Heart right ventricle (tissue), 16 donors: Measurements from ENCODE around the gene CFL2. TPM values are rescaled to one million over a fixed set of nuclear protein-coding genes. Genes with fewer than 3 reads are reported as not detected.

Experiments used
- ATAC-seq, 8 donors: fragments of 200-7000 bp; cut with Tn5 transposase; one replicate each; pipeline ENCODE4 v1.9.1; 2020; ENCODE audit warnings: mild to moderate bottlenecking in 8 of 8, moderate library complexity in 8 of 8, moderate number of reproducible peaks in 1 of 8
- DNase-seq, 2 donors: peaks; one replicate each; pipeline ENCODE4 v3.0.0-alpha.2; 2020
- H3K27ac ChIP-seq, 10 donors: fragments of 200-600 bp; sonication (generic) in 2 of 10; one replicate each; pipeline versions ENCODE4 v1.5.0 to v1.8.0; 2020 to 2022; ENCODE audit warnings: mild to moderate bottlenecking in 3 of 10
- H3K27me3 ChIP-seq, 7 donors: fragments of 200-600 bp; one replicate each; pipeline ENCODE4 v1.8.0; 2021 to 2022; ENCODE audit warnings: mild to moderate bottlenecking in 2 of 7
- H3K36me3 ChIP-seq, 9 donors: fragments of 200-600 bp; sonication (generic) in 1 of 9; one replicate each; pipeline versions ENCODE4 v1.5.0 to v1.8.0; 2020 to 2022; ENCODE audit warnings: mild to moderate bottlenecking in 2 of 9
- H3K4me1 ChIP-seq, 9 donors: fragments of 200-600 bp; sonication (generic) in 1 of 9; one replicate each; pipeline versions ENCODE4 v1.5.0 to v1.8.0; 2020 to 2022; ENCODE audit warnings: mild to moderate bottlenecking in 4 of 9
- H3K4me3 ChIP-seq, 10 donors: fragments of 200-600 bp; sonication (generic) in 2 of 10; one replicate each; pipeline versions ENCODE4 v1.5.0 to v1.8.0; 2020 to 2022; ENCODE audit warnings: mild to moderate bottlenecking in 7 of 10, moderate library complexity in 2 of 10
- H3K9me3 ChIP-seq, 11 donors: fragments of 200-600 bp in 10 of 11; sonication (generic) in 2 of 11; one replicate each; pipeline versions ENCODE4 v1.5.0 to v1.8.0; 2013 to 2022; ENCODE audit warnings: mild to moderate bottlenecking in 2 of 11, control low read depth in 1 of 11, moderate library complexity in 1 of 11
- WGBS, 2 donors: extraction: QIAGEN DNeasy Blood & Tissue Kit; methylation state at CpG; one replicate each; pipeline ENCODE4 v1.1.7; 2013; ENCODE audit warnings: inconsistent platforms in 1 of 2; 5-methylcytosine and 5-hydroxymethylcytosine counted together
- intact Hi-C, 10 donors: fragments of 100-400 bp; cut with DNase I; formaldehyde crosslinking; loops; one replicate each; pipeline versions ENCODE4 v1.11.1 to v1.14.2; 2022
- polyA plus RNA-seq, 2 donors: library from polyadenylated mRNA; stranded (reverse); fragments of 200-250 nt; gene quantifications; one replicate each; pipeline ENCODE4 v1.2.3, GENCODE V29; 2013
- total RNA-seq, 10 donors: library from RNA; stranded (reverse); fragmentation: NEBNext Ultra II Directional in 3 of 10; extraction: Animal tissue kit (Norgen Biotek cat#: 25700) in 3 of 10; gene quantifications; one replicate each; pipeline versions ENCODE4 v1.2.1 to v1.2.4, GENCODE V29; 2021 to 2023
- TF ChIP-seq, protein P1 (sequence below), 9 donors: fragments of 200-600 bp; sonication (generic) in 2 of 9; IDR thresholded peaks; one replicate each; pipeline versions ENCODE4 v1.5.0 to v1.8.0; 2021 to 2022; ENCODE audit warnings: antibody characterized with exemption in 9 of 9, mild to moderate bottlenecking in 5 of 9, moderate library complexity in 1 of 9
- donor health status: Arrhythmogenic right ventricular cardiomyopathy.
- donor health status: ischemic (EF 13 %, LVEDD 7.1; RV severe dilation, severe dysfunction).
- donor health status: healthy with polysubstance abuse.
- donor health status: DM: no; HTN: yes; CAD: no.
- donor health status: DM: no; HTN: no; CAD: no.
- donor health status: ischemic (EF 25% LVEDD 6.9; RV normal size, moderate dysfunction).
- donor health status: ischemic (EF 25% LVEDD 5.7; RV mildly dilated, moderate dysfunction).
- donor health status: healthy.
- donor health status: DM: yes; HTN: yes; CAD: no.
- donor health status: Ischemic cardiomyopathy.
- donor health status: ischemic (EF 35%, LVEDD 5.7; RV mildly dilated, moderate dysfunction).
- donor health status: nonischemic (EF 11% LVEDD 7.7; RV severe dilation, severe dysfunction).
- donor health status: DM: yes; HTN: yes; CAD: no.
- donor health status: PGD.
- donor health status: ischemic (EF 29% LVEDD 5.4; RV normal size, mild dysfunction).
- donor health status: nonischemic (EF 23%, LVEDD 6.1; RV moderate dilation, normal function).

The CFL2 gene
- total and polyA plus RNA-seq, 12 donors = 154 to 918 (median 530) TPM

DNA sequence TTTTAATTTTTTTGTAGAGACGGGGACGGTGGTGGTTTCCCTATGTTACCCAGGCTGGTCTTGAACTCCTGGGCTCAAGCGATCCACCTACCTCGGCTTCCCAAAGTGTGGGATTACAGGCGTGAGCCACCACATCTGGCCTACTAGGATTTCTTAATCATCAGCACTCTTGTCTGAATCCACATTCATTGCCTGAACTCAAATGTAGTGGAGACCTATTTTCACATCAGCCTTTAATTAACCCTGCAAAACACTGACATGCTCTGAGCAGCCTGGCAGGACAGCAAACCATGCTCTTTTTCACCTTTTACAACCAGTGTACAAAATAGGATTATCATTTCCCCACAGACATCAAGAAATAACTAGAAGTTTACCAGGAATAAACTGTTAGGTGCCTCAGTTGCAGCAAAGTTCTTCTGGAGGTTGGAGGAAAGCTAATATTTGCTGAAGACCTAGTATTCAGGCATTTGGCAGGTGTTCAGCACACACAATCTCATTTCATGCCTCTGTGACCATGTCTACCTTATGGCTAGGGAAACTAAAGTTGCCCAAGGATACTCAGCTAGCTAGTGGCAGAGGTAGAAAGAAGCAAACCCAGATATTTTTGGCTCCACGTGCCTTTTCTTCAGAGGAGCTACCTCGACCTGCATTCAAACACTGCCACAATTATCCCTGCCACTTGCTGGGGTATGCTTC is 37.7 kb downstream of the CFL2 start:
- TF ChIP-seq, protein P1, sequence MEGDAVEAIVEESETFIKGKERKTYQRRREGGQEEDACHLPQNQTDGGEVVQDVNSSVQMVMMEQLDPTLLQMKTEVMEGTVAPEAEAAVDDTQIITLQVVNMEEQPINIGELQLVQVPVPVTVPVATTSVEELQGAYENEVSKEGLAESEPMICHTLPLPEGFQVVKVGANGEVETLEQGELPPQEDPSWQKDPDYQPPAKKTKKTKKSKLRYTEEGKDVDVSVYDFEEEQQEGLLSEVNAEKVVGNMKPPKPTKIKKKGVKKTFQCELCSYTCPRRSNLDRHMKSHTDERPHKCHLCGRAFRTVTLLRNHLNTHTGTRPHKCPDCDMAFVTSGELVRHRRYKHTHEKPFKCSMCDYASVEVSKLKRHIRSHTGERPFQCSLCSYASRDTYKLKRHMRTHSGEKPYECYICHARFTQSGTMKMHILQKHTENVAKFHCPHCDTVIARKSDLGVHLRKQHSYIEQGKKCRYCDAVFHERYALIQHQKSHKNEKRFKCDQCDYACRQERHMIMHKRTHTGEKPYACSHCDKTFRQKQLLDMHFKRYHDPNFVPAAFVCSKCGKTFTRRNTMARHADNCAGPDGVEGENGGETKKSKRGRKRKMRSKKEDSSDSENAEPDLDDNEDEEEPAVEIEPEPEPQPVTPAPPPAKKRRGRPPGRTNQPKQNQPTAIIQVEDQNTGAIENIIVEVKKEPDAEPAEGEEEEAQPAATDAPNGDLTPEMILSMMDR (IDR thresholded peaks at IDR 0.05) = no peak
- intact Hi-C loops = no loop called here
- 81 to 84% methylated on average over 7 of the region's 7 CpGs for WGBS, 2 donors

DNA sequence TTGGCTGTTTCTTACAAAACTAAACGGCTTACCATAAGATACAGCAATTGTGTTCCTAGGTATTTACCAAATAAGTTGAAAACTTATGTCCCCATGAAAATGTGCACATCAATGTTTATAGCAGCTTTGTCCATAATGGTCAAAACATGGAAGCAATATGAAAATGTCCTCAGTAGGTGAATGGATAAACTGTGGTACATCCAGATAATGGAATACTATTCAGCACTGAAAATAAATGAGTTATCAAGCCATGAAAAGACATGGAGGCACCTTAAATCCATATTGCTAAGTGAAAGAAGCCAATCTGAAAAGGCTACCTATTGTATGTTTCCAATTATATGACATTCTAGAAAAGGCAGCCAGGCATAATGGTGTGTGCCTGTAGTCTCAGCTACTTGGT is 40.7 kb downstream of the CFL2 start:
- no peak for ATAC-seq

More for the DNA sequence above, 37.7 kb downstream of the CFL2 start:
- no peak overlapping the region for H3K27ac ChIP-seq
- no peak for DNase-seq
- no peaks in the 10 kb centered on the region for H3K27me3 ChIP-seq
- ATAC-seq = no peak
- H3K9me3 ChIP-seq = no peaks in the 10 kb centered on the region
- peaks cover 0 to 13% (median 0%) of the 10 kb centered on the region in 9 donors for H3K4me1 ChIP-seq
- H3K4me3 ChIP-seq = no peak overlapping the region
- H3K36me3 ChIP-seq = no peaks in the 10 kb centered on the region

DNA sequence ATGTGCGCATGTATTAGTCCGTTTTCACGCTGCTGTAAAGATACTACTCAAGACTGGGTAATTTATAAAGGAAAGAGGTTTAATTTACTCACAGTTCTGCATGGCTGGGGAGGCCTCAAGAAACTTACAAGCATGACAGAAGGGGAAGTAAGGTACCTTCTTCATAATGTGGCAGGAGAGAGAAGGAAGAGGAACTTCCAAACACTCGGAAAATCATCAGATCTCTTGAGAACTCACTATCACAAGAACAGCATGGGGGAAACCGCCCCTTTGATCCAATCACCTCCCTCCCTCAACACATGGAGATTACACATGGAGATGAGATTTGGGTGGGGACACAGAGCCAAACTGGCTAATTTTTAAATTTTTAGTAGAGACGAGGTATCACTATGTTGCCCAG is 42.7 kb downstream of the CFL2 start:
- no peaks in the 10 kb centered on the region for H3K27me3 ChIP-seq
- H3K9me3 ChIP-seq = no peaks in the 10 kb centered on the region
- no peak for DNase-seq
- ATAC-seq = no peak
- H3K27ac ChIP-seq = no peak overlapping the region
- whole genome bisulfite sequencing, 2 donors = 55 to 65% methylated on average over 6 of the region's 6 CpGs
- intact Hi-C loops = loop anchor here in 8 of 10 donors (1.0 to 5.0 kb wide), 5 partner anchors 51 to 751 kb away; no protein-coding TSS in a partner anchor
- TF ChIP-seq, protein P1 (IDR thresholded peaks at IDR 0.05) = no peak
- no peaks in the 10 kb centered on the region for H3K36me3 ChIP-seq
- H3K4me1 ChIP-seq = peaks cover 0 to 13% (median 0%) of the 10 kb centered on the region in 9 donors
- H3K4me3 ChIP-seq = no peak overlapping the region

More for the DNA sequence above, 40.7 kb downstream of the CFL2 start:
- WGBS, 2 donors = 83 to 89% methylated on average over 1 of the region's 1 CpG
- Histone ChIP-seq H3K4me3 (no peak overlapping the region), H3K36me3 (no peaks in the 10 kb centered on the region), H3K9me3 (no peaks in the 10 kb centered on the region), H3K27ac (no peak overlapping the region), H3K27me3 (no peaks in the 10 kb centered on the region), H3K4me1 (peaks cover 0 to 13% (median 0%) of the 10 kb centered on the region in 9 donors)
- TF ChIP-seq, protein P1 (IDR thresholded peaks at IDR 0.05) = no peak
- intact Hi-C loops = loop anchor here in 9 of 10 donors (2.0 to 5.0 kb wide), 4 partner anchors 49 to 749 kb away; no protein-coding TSS in a partner anchor
- no peak for DNase-seq

DNA sequence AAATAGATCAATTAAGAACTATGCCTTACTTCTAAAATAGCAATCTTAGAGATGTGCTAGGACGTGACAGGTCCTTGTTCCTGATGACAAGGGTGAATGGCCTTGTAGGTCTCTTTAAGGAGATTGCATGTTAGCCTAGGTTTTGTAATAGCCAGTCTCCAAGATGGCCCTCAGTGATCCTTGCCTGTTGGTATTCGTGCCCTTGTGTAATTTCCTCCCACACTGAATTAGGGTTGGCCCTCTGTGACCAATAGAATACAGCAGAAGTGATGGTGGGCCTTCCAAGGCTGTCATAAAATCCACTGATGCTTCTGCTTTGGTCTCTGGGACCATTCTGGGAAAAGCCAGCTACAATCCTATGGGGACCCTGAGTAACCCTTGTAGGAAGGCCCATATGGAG is 46.3 kb downstream of the CFL2 start:
- DNase-seq (no peak), ATAC-seq (no peak)
- TF ChIP-seq, protein P1 (IDR thresholded peaks at IDR 0.05) = no peak
- 86 to 87% methylated on average over 2 of the region's 2 CpGs for WGBS, 2 donors
- no peaks in the 10 kb centered on the region for H3K36me3 ChIP-seq
- H3K27ac ChIP-seq = no peak overlapping the region
- H3K27me3 ChIP-seq = no peaks in the 10 kb centered on the region
- H3K4me3 ChIP-seq = no peak overlapping the region
- peaks cover 0 to 28% (median 0%) of the 10 kb centered on the region in 9 donors for H3K4me1 ChIP-seq
- H3K9me3 ChIP-seq = peaks cover 0 to 5% (median 0%) of the 10 kb centered on the region in 11 donors
- intact Hi-C loops = no loop called here
